A549 (cell line): ENCODE data around the gene MEF2C. TPM values are rescaled to one million over a fixed set of nuclear protein-coding genes. Genes with fewer than 3 reads are reported as not detected.

Source experiments
- ATAC-seq, 2 experiments: fragments of 200-7000 bp in 1 of 2; fragments of >200 bp in 1 of 2; cut with Nextera tagmentation in 1 of 2; cut with Tn5 transposase in 1 of 2; 3 replicates each; pipeline versions ENCODE4 v1.8.0 to v1.9.1; 2018 to 2020; ENCODE audit warnings: mild to moderate bottlenecking in 1 of 2, moderate library complexity in 1 of 2
- CTCF ChIA-PET: fragments of 300-600 bp; sonication (Branson Sonifier 250); formaldehyde crosslinking; extraction: SDS; loops from one replicate; lab custom pipeline; 2021; ENCODE audit warnings: antibody characterized with exemption, inconsistent platforms; lab: Yijun Ruan, JAX
- POLR2A ChIA-PET: fragments of 350-600 bp; formaldehyde crosslinking; extraction: SDS; loops from one replicate; lab custom pipeline; 2021; ENCODE audit warnings: antibody characterized with exemption, inconsistent platforms; lab: Yijun Ruan, JAX
- DNase-seq, 2 experiments: peaks; one replicate each; pipeline versions ENCODE4 v3.0.0 to v3.0.0-alpha.2; 2011 to 2016; ENCODE audit warnings: low read depth in 1 of 2, low spot score in 1 of 2
- FAIRE-seq: peaks from 2 replicates; lab custom pipeline; 2011; peaks lifted over from hg19 to GRCh38; lab: Jason Lieb, UNC
- H3K27ac ChIP-seq, 2 experiments: fragments of >200 bp; sonication (Bioruptor Twin); formaldehyde crosslinking; 3 replicates each; pipeline ENCODE4 v1.5.1; 2016 to 2017
- H3K4me1 ChIP-seq: fragments of >200 bp; sonication (Bioruptor Twin); formaldehyde crosslinking; 3 replicates; pipeline ENCODE4 v1.6.1; 2016
- H3K4me2 ChIP-seq: fragments of >200 bp; sonication (Bioruptor Twin); formaldehyde crosslinking; 3 replicates; pipeline ENCODE4 v1.6.1; 2016
- H3K4me3 ChIP-seq: fragments of >200 bp; sonication (Bioruptor Twin); formaldehyde crosslinking; 3 replicates; pipeline ENCODE4 v1.5.1; 2016
- H3K9me3 ChIP-seq: fragments of >200 bp; sonication (Bioruptor Twin); formaldehyde crosslinking; 3 replicates; pipeline ENCODE4 v1.6.1; 2016
- ATOH8 ChIP-seq: fragments of 250-450 bp; sonication (Bioruptor Pico); IDR thresholded peaks from 2 replicates; pipeline ENCODE4 v1.5.0; 2020; ENCODE audit warnings: low read depth, mild to moderate bottlenecking, moderate library complexity
- CBX2 ChIP-seq: fragments of 200-600 bp; sonication (generic); IDR thresholded peaks from 2 replicates; pipeline ENCODE4 v1.6.1; 2016; ENCODE audit warnings: low read depth, mild to moderate bottlenecking, borderline replicate concordance
- CBX8 ChIP-seq: fragments of 200-600 bp; sonication (generic); IDR thresholded peaks from 2 replicates; pipeline ENCODE4 v1.6.1; 2016
- E2F6 ChIP-seq: IDR thresholded peaks from 2 replicates; pipeline ENCODE4 v1.6.1; 2012; ENCODE audit warnings: low read depth, borderline replicate concordance
- EP300 ChIP-seq, 2 experiments: fragments of >200 bp; sonication (Bioruptor Twin); formaldehyde crosslinking; IDR thresholded peaks; 2 replicates in 1 of 2; 3 replicates in 1 of 2; pipeline ENCODE4 v1.6.1; 2016 to 2017
- FOSB ChIP-seq: fragments of 250-450 bp; sonication (Bioruptor Pico); IDR thresholded peaks from 2 replicates; pipeline ENCODE4 v1.5.0; 2020; ENCODE audit warnings: mild to moderate bottlenecking, moderate library complexity
- FOSL2 ChIP-seq, 2 experiments: fragments of 450-650 bp in 1 of 2; fragments of >200 bp in 1 of 2; sonication (Bioruptor Twin) in 1 of 2; formaldehyde crosslinking; IDR thresholded peaks; 2 replicates each; pipeline versions ENCODE4 v1.5.0 to v1.6.1; 2016 to 2020; ENCODE audit warnings: mild to moderate bottlenecking in 1 of 2, moderate library complexity in 1 of 2
- FOXS1 ChIP-seq: fragments of 250-450 bp; sonication (Bioruptor Pico); IDR thresholded peaks from 2 replicates; pipeline ENCODE4 v1.5.0; 2020; ENCODE audit warnings: mild to moderate bottlenecking, moderate library complexity
- HDAC2 ChIP-seq: fragments of 200-600 bp; sonication (generic); IDR thresholded peaks from 2 replicates; pipeline ENCODE4 v1.6.1; 2016
- HOXB13 ChIP-seq: fragments of 250-450 bp; sonication (Bioruptor Pico); IDR thresholded peaks from 2 replicates; pipeline ENCODE4 v1.5.0; 2020; ENCODE audit warnings: low read depth, mild to moderate bottlenecking, moderate library complexity
- HOXB5 ChIP-seq: fragments of 250-450 bp; sonication (Bioruptor Pico); IDR thresholded peaks from 2 replicates; pipeline ENCODE4 v1.5.0; 2020; ENCODE audit warnings: mild to moderate bottlenecking, moderate library complexity
- KDM1A ChIP-seq: fragments of 200-600 bp; sonication (generic); IDR thresholded peaks from 2 replicates; pipeline ENCODE4 v1.6.1; 2016; ENCODE audit warnings: low read depth, mild to moderate bottlenecking
- MAFK ChIP-seq: fragments of 450-650 bp; IDR thresholded peaks from 2 replicates; pipeline ENCODE4 v1.6.1; 2014; ENCODE audit not compliant: partially characterized antibody
- NFE2L2 ChIP-seq: fragments of 150-350 bp; conservative IDR thresholded peaks from 2 replicates; pipeline ENCODE4 v1.6.1; 2014; ENCODE audit warnings: low read length
- NPAS2 ChIP-seq: fragments of 250-450 bp; sonication (Bioruptor Pico); IDR thresholded peaks from 2 replicates; pipeline ENCODE4 v1.8.0; 2022; ENCODE audit warnings: mild to moderate bottlenecking, moderate library complexity, borderline replicate concordance
- PHF8 ChIP-seq: fragments of 200-600 bp; sonication (generic); IDR thresholded peaks from 2 replicates; pipeline ENCODE4 v1.6.1; 2016; ENCODE audit warnings: low read depth, mild to moderate bottlenecking, antibody characterized with exemption, moderate library complexity, borderline replicate concordance
- POLR2A ChIP-seq: IDR thresholded peaks from 2 replicates; pipeline ENCODE4 v1.6.1; 2012; ENCODE audit warnings: mild to moderate bottlenecking, low read length
- RARB ChIP-seq: fragments of 250-450 bp; sonication (Bioruptor Pico); IDR thresholded peaks from 2 replicates; pipeline ENCODE4 v1.8.0; 2021; ENCODE audit warnings: mild to moderate bottlenecking, moderate library complexity
- REST ChIP-seq: fragments of 200-600 bp; sonication (generic); IDR thresholded peaks from 2 replicates; pipeline ENCODE4 v1.6.1; 2016; ENCODE audit warnings: antibody characterized with exemption, mild to moderate bottlenecking, moderate library complexity
- RFX5 ChIP-seq: fragments of 450-650 bp; IDR thresholded peaks from 2 replicates; pipeline ENCODE4 v1.7.1; 2014; ENCODE audit warnings: antibody characterized with exemption, mild to moderate bottlenecking, moderate library complexity
- SMC3 ChIP-seq: fragments of >200 bp; sonication (Bioruptor Twin); formaldehyde crosslinking; IDR thresholded peaks from 3 replicates; pipeline ENCODE4 v1.6.1; 2018; ENCODE audit warnings: inconsistent platforms
- SREBF2 ChIP-seq: fragments of 450-650 bp; IDR thresholded peaks from 2 replicates; pipeline ENCODE4 v1.6.1; 2014; ENCODE audit warnings: mild to moderate bottlenecking, moderate library complexity
- TFCP2L1 ChIP-seq: fragments of 250-450 bp; sonication (Bioruptor Pico); IDR thresholded peaks from 2 replicates; pipeline ENCODE4 v1.5.0; 2021; ENCODE audit warnings: mild to moderate bottlenecking
- ZFP36 ChIP-seq: fragments of 450-650 bp; IDR thresholded peaks from 2 replicates; pipeline ENCODE4 v1.6.1; 2014; ENCODE audit warnings: borderline replicate concordance; ENCODE audit not compliant: partially characterized antibody
- ZNF302 ChIP-seq: fragments of 250-450 bp; sonication (Bioruptor Pico); IDR thresholded peaks from 2 replicates; pipeline ENCODE4 v1.9.0; 2021; ENCODE audit warnings: inconsistent platforms, mild to moderate bottlenecking, moderate library complexity
- WGBS: methylation state at CpG from one replicate; pipeline ENCODE4 v1.1.6; 2017; ENCODE audit errors: missing lambda C conversion rate; 5-methylcytosine and 5-hydroxymethylcytosine counted together
- polyA plus RNA-seq, 4 experiments: library from polyadenylated mRNA; depleted of rRNA in 3 of 4; stranded (reverse); fragments of >200 nt; fragmentation: RNase III in 1 of 4; extraction: RNeasy Plus Mini Kit Qiagen cat#74134 plus additional on column Dnase treatment in 1 of 4; gene quantifications; 2 replicates in 3 of 4; 3 replicates in 1 of 4; pipeline ENCODE4 v1.2.3, GENCODE V29; 2011 to 2017
- TF ChIP-seq, protein P1 (sequence below): IDR thresholded peaks from 2 replicates; pipeline ENCODE4 v1.6.1; 2012
- TF ChIP-seq, protein P2 (sequence below): fragments of >200 bp; sonication (Bioruptor Twin); formaldehyde crosslinking; IDR thresholded peaks from 3 replicates; pipeline ENCODE4 v1.5.1; 2016
- TF ChIP-seq, protein P3 (sequence below): fragments of 250-450 bp; sonication (Bioruptor Pico); IDR thresholded peaks from 2 replicates; pipeline ENCODE4 v1.5.0; 2021; ENCODE audit warnings: mild to moderate bottlenecking, moderate library complexity, borderline replicate concordance

MEF2C gene
- polyA plus RNA-seq, 2 of the 4 experiments (the other 2 are of a cell fraction): 0.03 to 0.06 TPM

DNA sequence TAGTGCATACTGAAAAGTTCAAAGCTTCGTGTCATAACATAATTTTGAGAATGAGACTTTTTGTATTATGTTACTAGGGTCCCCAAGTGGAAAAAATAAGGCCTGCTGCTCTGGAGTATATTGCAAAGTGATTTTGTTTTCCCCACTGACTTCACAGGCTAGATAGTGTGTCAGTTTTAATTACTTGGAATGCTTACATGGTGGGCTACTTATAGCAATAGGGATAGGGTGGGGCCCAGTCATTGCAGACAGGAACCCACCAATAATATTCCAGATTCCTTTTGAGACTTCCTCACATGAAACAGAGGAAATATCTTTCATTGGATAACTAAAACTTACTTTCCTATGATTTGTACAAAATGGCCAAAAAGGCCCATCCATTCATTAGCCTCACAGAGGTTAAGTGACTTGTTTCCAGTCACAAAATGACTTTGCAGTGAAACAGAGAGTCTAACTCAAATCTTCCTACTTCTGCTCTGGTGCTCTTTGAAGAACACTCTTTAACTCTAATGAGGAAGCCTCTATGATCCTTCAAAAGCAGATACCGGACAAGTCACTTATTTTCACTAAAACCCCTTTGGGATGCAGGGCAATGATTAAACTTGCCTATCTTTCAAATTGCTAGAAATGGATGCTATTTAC is 16.2 kb upstream of the MEF2C start:
- Histone ChIP-seq H3K4me1 (no peaks in the 10 kb centered on the region), H3K9me3 (no peaks in the 10 kb centered on the region), H3K4me3 (no peak overlapping the region), H3K4me2 (no peak overlapping the region), H3K27ac (no peak overlapping the region)
- POLR2A ChIA-PET: no interaction called here
- ATAC-seq: no peak
- CTCF ChIA-PET: no interaction called here
- no peak for FAIRE-seq
- TF ChIP-seq NFE2L2 (no peak), CBX8 (no peak), FOXS1 (CRISPR knock-in tag) (no peak), NPAS2 (CRISPR knock-in tag) (no peak), POLR2A (no peak), FOSL2 (IDR thresholded peaks at IDR 0.05) (no peak), FOSL2 (CRISPR knock-in tag; IDR thresholded peaks at IDR 0.05) (no peak), EP300 (IDR thresholded peaks at IDR 0.05) (no peak), ZFP36 (no peak), FOSB (CRISPR knock-in tag) (no peak), ATOH8 (CRISPR knock-in tag) (no peak), REST (no peak), HDAC2 (no peak), RFX5 (no peak), RARB (CRISPR knock-in tag) (no peak)
- TF ChIP-seq, protein P1, sequence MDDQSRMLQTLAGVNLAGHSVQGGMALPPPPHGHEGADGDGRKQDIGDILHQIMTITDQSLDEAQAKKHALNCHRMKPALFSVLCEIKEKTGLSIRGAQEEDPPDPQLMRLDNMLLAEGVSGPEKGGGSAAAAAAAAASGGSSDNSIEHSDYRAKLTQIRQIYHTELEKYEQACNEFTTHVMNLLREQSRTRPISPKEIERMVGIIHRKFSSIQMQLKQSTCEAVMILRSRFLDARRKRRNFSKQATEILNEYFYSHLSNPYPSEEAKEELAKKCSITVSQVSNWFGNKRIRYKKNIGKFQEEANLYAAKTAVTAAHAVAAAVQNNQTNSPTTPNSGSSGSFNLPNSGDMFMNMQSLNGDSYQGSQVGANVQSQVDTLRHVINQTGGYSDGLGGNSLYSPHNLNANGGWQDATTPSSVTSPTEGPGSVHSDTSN: no peak
- TF ChIP-seq, protein P2, sequence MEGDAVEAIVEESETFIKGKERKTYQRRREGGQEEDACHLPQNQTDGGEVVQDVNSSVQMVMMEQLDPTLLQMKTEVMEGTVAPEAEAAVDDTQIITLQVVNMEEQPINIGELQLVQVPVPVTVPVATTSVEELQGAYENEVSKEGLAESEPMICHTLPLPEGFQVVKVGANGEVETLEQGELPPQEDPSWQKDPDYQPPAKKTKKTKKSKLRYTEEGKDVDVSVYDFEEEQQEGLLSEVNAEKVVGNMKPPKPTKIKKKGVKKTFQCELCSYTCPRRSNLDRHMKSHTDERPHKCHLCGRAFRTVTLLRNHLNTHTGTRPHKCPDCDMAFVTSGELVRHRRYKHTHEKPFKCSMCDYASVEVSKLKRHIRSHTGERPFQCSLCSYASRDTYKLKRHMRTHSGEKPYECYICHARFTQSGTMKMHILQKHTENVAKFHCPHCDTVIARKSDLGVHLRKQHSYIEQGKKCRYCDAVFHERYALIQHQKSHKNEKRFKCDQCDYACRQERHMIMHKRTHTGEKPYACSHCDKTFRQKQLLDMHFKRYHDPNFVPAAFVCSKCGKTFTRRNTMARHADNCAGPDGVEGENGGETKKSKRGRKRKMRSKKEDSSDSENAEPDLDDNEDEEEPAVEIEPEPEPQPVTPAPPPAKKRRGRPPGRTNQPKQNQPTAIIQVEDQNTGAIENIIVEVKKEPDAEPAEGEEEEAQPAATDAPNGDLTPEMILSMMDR: no peak
- no peak for DNase-seq
- 4% methylated on average over 2 of the region's 2 CpGs for WGBS

DNA sequence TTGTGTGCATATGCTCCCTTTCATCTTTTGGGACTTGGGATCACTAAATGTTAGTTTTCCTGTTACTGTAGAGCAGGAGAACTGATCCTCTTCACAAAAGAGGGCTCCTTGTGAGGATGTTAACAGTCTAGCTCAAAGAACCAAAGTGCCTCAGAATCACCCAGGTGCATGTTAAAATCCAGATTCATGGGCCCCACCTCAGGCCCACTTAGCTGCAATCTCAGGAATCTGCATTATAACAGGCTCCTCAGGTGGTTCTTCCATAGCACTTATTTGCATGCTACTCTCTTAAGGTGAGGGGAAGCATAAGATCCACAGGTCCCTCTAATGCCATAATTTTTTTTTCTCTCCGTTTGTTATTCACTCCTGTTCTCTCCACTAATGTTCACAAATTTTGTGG is 14.8 kb upstream of the MEF2C start:
- H3K4me2 ChIP-seq: no peak overlapping the region
- POLR2A ChIA-PET: no interaction called here
- ATAC-seq (no peak), DNase-seq (no peak), FAIRE-seq (no peak)
- H3K27ac ChIP-seq: no peak overlapping the region
- CTCF ChIA-PET: no interaction called here
- H3K4me1 ChIP-seq: no peaks in the 10 kb centered on the region
- TF ChIP-seq FOSB (CRISPR knock-in tag) (no peak), CBX2 (no peak), KDM1A (no peak), SMC3 (no peak), HOXB5 (no peak), POLR2A (no peak), TFCP2L1 (no peak), HOXB13 (no peak), E2F6 (no peak), SREBF2 (no peak), NFE2L2 (no peak), MAFK (no peak), ZNF302 (CRISPR knock-in tag) (no peak), PHF8 (no peak)
- TF ChIP-seq, protein P3, sequence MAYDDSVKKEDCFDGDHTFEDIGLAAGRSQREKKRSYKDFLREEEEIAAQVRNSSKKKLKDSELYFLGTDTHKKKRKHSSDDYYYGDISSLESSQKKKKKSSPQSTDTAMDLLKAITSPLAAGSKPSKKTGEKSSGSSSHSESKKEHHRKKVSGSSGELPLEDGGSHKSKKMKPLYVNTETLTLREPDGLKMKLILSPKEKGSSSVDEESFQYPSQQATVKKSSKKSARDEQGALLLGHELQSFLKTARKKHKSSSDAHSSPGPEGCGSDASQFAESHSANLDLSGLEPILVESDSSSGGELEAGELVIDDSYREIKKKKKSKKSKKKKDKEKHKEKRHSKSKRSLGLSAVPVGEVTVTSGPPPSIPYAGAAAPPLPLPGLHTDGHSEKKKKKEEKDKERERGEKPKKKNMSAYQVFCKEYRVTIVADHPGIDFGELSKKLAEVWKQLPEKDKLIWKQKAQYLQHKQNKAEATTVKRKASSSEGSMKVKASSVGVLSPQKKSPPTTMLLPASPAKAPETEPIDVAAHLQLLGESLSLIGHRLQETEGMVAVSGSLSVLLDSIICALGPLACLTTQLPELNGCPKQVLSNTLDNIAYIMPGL: no peak
- no peaks in the 10 kb centered on the region for H3K9me3 ChIP-seq
- H3K4me3 ChIP-seq: no peak overlapping the region
- WGBS: 4% methylated on average over 1 of the region's 1 CpG
